GM19238 (cell line): ENCODE measurements around the gene PRR19.
"Not testable (repeated sequence)": the region's sequence is repeated elsewhere in the genome, so short reads cannot be mapped to it uniquely, and the experiment has no call there.

Experiments
- DNase-seq: peaks from one replicate; pipeline ENCODE4 v3.0.0; 2011; ENCODE audit warnings: low spot score; ENCODE audit not compliant: insufficient read length

PRR19 gene

GRCh38 chr19:42325308-42325895, 23.5 kb downstream of the PRR19 start, which contains the start of gene MEGF8:
MEGF8 (plus strand) TSS chr19:42325635; CDS start chr19:42326244, 609 bp downstream.
- peak; percentile 98 for DNase-seq

- no peak for DNase-seq
Measured at GRCh38 chr19:42325896-42326771, 24.2 kb downstream of the PRR19 start.

DNA sequence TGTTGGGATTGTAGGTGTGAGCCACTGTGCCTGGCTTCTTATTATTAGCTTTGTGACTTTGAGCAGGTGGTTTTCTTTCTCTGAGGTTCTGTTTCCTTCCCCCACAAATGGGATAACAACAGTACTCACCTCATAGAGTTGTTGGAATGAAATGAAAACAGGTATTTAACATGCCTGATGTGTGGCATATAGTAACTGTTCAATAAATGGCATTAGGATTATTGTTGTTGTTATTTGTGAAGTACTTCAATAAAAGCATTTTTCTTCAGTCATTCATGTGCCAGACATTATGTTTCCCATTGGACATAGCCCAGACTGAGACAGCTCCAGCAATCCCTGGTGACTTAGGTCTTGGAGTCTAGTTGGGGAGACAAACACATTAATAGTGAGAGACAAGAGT, 25.0 kb downstream of the PRR19 start:
- DNase-seq = no peak

- no peak for DNase-seq
Measured at GRCh38 chr19:42327381-42327780, 25.4 kb downstream of the PRR19 start.

GRCh38 chr19:42328106-42328505, 26.2 kb downstream of the PRR19 start:
- DNase-seq = no peak

GRCh38 chr19:42328854-42329253, 26.9 kb downstream of the PRR19 start:
- DNase-seq = no peak

DNA sequence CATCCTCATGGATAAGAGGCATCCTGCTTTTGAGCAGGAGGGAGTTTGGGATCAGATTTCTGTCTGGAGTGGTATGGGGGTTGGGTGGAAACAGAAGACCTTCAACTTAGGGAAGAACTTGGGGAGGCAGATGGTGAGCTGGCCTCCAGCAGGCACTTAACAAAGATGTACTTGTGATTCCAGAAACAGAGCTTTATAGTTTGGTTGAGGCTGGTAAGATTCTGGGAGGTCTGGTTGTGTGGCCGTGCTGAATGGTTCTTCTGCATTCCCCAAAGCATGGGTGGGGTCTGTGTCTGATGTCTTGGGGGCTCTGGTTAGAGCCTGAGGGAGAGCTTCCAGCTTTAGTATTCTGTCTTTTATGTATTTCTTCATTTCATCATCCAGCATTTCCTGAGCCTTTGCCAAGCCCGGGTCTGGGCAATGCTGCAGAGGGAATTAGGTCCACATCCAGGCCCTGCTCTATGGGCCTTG, 28.3 kb downstream of the PRR19 start:
- no peak for DNase-seq

- not testable (repeated sequence) for DNase-seq
Measured at GRCh38 chr19:42331333-42331732, 29.4 kb downstream of the PRR19 start.

DNA sequence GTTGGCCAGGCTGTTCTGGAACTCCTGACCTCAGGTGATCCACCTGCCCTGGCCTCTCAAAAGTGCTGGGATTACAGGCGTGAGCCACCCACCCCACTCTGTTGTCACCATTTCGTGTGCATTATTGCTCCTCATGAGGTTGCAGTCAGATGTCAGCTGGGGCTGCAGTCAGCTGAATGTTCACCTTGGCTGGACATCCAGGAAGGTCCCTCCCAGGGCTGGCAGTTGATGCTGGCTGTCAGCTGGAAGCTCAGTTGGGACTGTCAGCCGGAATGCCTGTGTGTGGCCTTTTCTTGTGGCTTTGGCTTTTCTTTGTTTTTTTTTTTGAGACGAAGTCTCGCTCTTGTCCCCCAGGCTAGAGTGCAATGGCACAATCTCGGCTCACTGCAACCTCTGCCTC, 30.1 kb downstream of the PRR19 start:
- DNase-seq = no peak

DNA sequence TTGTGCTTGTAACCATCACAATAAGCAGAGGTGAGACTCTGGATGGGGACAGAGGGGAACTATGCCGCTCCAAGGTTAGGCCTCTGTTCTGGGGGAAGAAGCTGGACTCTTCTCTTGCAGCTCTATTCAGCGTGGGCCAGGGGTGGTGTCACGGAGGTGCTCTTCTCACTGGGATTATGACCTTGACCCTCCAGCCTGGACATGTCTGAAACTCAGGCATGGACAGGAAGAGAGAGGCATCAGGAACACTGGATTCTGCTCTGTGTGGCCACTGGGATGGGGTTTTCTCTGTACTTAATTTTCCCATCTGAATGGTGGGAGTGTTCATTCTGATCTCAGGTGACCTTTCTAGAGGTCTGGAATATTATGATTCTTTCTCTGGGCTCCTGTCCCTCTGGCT, 31.1 kb downstream of the PRR19 start:
- no peak for DNase-seq

DNA sequence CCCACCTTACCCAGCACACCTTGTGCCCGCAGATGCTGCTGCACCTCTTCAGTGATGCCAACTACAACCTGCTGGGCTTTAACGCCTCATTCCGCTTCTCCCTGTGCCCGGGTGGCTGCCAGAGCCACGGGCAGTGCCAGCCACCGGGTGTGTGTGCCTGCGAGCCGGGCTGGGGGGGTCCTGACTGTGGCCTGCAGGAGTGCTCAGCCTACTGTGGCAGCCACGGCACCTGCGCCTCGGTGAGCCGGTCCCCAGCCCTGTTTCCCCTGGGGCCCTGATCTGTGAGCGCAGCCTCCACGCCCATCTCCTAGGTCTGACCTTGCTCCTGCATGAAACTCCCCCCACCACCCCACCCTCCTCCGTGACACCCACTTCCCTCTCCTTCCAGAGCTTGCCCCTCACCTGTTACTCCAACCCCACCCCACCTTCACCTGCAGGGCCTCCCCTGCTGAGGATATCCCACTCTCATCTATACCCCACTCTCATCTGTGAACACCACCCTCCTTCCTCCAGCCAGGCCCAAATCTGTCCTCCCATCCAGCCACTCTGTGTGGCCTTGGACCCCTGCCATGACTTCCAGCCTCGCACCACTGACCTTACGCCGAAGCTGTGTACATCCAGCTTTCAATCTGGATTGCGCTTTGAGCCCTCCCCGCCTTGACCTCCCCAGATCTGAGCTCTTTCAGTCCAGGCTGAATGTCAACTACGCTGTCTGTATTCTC, 32.2 kb downstream of the PRR19 start:
- no peak for DNase-seq

- no peak for DNase-seq
Measured at GRCh38 chr19:42334697-42335373, 32.9 kb downstream of the PRR19 start.

DNA sequence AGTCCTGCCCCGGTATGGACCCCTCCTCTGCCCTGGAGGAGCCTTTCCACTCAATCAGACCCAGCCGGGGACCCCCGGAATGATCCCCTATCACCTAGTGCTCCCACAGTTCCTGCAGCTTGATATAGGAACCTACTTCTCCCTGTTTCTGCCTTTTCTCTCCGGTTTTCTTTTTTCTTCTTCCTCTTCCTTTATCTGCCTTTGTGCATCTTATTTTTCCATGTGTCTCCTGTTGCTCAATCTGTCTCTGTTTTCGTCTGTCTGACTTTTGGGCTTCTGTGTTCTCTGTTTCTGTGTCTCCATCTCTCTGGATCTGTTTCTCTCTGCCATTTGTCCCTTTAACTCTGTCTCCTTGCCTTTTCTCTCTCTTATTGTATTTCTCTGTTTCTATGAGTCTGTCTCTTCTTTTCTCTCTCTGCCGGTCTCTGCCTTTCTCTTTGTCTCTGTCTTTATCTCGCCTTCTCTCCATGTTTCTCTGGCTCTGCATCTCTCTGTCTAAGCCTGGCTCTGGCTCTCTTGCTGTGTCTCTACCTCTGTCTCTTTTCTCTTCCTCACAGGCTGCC, 33.5 kb downstream of the PRR19 start:
- DNase-seq = no peak

DNA sequence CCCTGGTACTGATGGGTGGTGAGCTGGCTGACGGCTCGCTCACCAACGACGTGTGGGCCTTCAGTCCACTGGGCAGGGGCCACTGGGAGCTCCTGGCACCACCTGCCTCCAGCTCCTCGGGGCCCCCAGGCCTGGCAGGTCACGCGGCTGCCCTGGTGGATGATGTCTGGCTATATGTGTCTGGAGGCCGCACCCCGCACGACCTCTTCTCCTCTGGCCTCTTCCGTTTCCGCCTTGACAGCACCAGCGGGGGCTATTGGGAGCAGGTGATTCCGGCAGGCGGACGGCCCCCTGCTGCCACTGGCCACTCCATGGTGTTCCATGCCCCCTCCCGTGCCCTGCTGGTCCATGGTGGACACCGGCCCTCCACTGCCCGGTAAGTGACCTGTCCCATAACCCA, 34.0 kb downstream of the PRR19 start:
- DNase-seq = no peak

- not testable (repeated sequence) for DNase-seq
Measured at GRCh38 chr19:42339126-42339860, 37.4 kb downstream of the PRR19 start.

- DNase-seq = not testable (repeated sequence)
Measured at GRCh38 chr19:42339922-42340321, 38.0 kb downstream of the PRR19 start.

DNA sequence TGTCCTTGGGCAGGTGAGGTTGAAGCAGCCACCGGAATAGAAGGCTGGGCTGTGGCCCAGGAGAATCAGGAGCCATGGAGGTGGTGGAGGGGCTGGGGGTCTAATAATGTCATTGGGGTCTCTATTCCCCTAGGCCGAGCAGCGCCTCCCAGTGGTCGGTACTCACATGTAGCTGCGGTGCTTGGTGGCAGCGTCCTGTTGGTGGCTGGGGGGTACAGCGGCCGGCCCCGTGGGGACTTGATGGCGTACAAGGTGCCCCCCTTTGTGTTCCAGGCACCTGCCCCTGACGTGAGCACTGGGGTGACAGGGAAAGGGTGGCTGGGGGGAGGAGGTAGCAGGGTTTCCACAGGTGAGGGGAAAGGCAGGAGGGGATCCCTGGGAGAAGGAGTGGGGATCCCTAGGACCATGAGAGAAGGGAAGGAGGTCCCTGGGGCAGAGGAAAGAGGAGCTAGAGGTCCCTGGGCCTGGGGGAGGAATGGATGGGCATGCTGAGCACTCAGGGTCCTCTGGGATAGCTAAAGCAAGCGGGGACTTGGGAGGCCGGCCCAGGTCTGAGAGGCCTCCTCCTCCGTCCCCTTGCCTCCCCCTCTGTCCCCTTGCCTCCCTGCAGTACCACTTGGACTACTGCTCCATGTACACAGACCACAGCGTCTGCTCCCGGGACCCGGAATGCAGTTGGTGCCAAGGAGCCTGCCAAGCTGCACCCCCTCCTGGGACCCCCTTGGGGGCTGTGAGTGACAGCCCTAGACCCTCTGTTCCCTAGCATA, 41.6 kb downstream of the PRR19 start:
- DNase-seq = no peak

DNA sequence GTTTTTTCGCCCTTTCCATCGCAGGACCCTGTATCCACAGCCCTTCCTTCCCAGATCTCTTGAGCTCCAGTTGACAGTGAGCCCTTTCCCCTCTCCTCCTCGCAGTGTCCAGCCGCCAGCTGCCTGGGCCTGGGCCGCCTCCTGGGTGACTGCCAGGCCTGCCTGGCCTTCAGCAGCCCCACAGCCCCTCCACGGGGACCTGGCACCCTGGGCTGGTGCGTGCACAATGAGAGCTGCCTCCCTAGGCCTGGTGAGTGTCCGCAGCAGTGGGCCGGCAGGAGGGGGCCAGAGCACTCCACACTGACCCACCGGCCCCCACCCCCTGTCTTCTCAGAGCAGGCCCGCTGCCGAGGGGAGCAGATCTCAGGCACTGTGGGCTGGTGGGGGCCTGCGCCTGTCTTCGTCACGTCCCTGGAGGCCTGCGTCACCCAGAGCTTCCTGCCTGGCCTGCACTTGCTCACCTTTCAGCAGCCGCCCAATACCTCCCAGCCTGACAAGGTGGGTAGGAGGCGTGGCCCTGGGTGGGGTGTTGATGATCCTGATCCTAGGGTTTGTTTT, 42.5 kb downstream of the PRR19 start:
- no peak for DNase-seq

DNA sequence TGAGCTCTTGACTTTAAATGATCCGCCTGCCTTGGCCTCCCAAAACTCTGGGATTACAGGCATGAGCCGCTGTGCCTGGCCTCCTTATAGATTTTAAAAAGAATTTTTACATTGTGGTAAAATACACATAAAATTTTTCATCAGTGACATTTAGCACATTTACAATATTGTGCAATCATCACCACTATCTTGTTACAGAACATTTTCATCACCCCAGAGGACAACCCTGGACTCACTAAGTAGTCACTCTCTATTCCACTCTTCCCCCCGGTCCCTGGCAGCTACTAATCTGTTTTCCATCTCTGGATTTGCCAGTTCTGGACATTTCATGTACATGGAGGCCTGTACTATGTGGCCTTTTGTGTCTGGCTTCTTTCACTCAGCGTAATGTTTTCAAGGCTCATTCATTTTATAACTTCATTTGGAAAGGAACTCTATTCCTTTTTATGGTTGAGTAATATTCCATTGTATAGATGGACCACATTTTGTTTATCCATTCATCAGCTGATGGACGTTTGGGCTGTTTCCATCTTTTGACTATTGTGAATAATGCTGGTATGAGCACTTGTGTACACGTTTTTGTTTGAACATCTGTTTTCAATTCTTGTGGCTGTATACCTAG, 43.4 kb downstream of the PRR19 start:
- DNase-seq = no peak
